Fibroblast of skin of abdomen (primary cell): Measurements from ENCODE around the gene SLC30A7.
"Not testable (repeated sequence)": the region's sequence is repeated elsewhere in the genome, so short reads cannot be mapped to it uniquely, and the experiment has no call there.

ENCODE experiments used
- DNase-seq: peaks from one replicate; pipeline ENCODE4 v3.0.0-alpha.2; 2013

SLC30A7 gene

DNA sequence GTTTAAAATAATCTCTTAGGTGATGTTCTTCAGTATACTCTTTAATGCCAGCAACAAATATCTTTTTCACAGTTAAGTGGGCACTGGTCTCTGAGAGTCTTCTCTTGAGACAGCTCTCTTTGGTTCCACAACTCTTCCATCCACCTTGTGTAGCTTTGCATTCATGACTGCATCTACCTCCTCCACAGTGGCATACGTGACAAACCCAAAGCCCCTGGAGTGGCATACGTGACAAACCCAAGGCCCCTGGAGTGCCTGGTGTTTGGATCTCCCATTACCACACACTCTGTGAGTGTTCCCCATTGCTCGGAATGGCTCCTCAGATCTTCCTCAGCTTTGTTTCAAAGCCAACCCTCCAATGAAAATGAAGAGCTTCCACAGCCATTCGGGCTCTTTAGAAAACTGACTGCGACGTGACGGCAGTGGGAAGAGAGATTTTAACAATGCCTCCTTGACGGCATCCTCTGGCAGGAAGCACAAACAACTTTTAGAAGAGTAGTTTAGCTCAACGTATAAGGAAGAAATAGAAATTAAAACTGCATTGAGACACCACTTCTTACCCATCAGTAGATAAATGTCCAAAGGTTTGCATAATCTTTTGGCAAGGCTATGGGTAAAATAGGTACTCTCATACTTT lies 45.8 kb downstream of the SLC30A7 start:
- DNase-seq: no peak

DNA sequence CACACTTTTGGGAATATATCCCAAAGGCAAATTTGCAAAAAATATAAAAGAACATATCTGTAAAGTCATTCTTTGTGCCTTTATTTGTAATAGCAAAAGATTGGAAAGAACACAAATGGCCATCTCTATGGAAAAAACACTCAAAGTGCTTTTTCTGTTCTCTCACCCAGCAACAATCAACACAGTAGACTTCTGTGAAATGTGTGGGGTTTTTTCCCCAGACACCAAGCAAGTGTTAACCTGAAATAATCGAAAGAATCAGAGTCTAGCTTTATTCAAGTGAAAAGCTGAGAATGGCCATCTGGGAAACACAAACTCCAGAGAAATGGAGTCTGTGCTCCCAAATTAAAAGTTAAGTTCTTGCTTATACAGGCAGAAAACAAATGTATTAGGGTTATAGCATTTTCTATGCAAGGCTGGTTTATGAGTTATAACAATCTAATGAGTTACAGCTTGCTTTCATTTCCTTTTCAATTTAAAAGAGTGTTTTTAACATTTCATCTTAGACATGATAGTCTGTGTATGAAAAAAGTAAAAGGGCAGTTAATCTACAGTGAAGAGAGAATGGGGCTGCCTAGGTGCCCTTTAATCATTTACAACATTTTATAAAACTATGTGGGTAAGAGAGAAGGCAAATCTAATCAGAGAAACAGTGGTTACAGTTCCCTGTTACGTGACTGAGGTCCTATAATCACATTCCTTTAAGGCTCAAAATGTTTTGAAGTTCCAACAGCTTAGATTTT lies 46.6 kb downstream of the SLC30A7 start:
- no peak for DNase-seq

DNA sequence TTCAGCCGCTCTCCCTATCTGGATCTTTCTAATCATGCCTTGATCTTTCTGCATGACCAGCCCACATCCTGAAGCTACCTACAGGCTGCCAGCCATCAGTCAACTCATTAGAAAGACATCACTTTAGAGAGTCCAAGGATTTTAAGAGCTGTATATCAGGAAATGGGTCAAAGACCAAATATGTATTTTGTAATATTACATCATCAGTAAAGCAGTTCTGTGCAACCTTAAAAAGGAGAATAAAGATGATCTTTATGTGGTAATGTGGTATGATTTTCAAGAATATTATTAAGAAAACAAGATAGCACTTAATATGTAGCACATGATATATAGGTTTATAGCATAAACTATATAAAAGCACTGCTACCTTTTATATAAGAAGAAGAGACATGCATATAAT lies 47.6 kb downstream of the SLC30A7 start:
- no peak for DNase-seq

DNA sequence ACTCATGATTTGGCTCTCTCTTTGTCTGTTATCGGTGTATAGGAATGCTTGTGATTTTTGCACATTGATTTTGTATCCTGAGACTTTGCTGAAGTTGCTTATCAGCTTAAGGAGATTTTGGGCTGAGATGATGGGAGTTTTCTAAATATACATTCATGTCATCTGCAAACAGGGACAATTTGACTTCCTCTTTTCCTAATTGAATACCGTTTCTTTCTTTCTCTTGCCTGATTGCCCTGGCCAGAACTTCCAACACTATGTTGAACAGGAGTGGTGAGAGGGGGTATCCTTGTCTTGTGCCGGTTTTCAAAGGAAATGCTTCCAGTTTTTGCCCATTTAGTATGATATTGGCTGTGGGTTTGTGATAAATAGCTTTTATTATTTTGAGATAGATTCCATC lies 50.2 kb downstream of the SLC30A7 start:
- DNase-seq: not testable (repeated sequence)

DNA sequence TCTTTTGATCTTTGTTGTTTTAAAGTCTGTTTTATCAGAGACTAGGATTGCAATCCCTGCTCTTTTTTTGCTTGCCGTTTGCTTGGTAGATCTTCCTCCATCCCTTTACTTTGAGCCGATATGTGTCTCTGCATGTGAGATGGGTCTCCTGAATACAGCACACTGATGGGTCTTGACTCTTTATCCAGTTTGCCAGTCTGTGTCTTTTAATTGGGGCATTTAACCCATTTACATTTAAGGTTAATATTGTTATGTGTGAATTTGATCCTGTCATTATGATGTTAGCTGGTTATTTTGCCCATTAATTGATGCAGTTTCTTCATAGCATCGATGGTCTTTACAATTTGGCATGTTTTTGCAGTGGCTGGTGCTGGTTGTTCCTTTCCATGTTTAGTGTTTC lies 51.9 kb downstream of the SLC30A7 start:
- not testable (repeated sequence) for DNase-seq

DNA sequence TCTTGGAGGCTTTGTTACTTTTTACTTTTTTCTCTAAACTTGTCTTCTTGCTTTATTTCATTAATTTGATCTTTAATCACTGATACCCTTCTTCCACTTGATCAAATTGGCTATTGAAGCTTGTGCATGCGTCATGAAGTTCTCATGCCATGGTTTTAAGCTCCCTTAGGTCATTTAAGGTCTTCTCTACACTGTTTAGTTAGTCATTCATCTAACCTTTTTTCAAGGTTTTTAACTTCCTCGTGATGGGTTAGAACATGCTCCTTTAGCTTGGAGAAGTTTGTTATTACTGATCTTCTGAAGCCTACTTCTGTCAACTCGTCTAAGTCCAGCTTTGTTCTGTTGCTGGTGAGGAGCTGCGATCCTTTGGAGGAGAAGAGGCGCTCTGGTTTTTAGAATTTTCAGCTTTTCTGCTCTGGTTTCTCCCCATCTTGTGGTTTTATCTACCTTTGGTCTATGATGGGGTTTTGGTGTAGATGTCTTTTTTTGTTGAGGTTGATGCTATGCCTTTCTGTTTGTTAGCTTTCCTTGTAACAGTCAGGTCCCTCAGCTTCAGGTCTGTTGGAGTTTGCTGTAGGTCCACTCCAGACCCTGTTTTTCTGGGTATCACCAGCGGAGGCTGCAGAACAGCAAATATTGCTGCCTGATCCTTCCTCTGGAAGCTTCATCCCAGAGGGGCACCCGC lies 53.0 kb downstream of the SLC30A7 start:
- DNase-seq: not testable (repeated sequence)

DNA sequence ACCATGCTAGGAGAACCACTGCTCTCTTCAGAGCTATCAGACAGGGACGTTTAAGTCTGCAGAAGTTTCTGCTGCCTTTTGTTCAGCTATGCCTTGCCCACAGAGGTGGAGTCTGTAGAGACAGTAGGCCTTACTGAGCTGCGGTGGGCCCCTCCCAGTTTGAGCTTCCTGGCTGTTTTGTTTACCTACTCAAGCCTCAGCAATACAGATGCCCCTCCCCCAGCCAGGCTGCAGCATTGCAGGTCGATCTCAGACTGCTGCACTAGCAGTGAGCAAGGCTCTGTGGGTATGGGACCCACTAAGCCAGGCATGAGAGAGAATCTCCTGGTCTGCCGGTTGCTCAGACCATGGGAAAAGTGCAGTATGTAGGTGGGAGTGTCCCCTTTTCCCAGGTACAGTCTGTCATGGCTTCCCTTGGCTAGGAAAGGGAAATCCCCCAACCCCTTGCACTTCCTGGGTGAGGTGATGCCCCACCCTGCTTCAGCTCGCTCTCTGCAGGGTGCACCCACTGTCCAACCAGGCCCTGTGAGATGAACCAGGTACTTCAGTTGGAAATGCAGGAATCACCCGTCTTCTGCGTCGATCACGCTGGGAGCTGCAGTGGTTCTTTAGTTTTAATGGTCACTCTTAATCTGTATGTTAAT lies 53.7 kb downstream of the SLC30A7 start:
- DNase-seq: not testable (repeated sequence)

DNA sequence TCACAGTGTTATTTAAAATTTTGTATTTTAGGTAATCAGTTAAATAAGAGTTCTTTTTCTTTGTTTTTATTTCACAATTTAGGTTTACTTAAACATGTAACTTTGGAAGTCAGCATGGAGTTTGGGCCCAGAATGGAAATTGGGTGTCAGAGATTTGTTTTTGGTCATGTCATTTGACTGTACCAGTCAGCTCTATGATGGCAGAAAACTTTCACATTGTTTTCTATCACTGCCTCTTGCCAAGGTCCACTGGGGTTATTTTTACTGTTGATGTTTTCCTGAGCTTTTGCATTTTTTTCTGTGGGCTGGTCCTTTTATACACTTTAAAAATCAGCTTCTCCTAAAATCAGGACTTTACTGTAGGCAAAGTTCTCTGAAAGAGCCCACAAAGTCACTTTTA lies 54.4 kb downstream of the SLC30A7 start:
- DNase-seq: no peak

DNA sequence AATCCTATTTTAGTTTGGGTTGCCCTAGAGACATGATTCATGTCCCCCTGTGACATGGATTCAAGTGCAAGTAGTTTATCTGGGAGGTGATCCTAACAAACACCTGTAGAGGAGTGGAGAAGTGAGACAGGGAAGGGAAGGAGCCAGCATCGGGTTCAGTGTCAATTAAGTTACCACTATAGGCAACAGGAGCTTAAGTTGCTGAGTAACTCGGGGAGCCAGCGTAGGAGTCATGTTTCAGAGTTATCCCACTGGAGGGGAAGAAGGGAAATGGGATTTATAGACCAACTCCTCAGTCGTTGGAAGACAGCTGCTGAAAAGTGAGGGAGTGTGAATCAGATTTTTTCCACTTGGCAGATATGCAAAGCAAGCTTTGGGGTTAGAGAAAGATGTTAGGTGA lies 54.9 kb downstream of the SLC30A7 start:
- peak; percentile 85 for DNase-seq

DNA sequence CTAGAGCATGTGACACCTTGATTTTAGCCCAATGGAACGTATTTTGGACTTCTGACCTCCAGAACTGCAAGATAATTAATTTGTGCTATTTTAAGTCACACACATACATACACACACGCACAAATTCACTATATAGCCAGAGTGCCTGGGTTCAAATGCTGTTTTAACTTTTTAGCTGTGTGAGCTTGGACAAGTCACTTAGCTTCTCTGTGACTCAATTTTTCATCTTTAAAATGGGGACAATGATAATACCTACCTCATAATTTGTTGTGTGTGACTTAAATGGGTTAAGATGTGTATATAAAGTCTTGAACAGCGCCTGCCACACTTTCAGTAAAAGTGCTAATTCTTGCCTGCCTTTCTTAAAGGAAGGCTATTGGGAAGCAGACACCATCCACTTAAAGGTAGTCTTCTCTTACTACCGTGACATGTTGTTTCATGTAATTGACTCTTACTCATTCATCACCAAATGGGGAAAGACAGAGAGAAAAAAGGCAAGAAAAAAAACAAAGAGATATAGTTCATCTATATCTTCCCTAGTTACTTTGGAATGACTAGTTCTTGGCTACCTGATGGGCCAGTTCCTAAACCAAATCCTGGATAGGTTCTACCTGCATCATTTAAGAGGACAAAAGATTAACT lies 56.3 kb downstream of the SLC30A7 start:
- no peak for DNase-seq

DNA sequence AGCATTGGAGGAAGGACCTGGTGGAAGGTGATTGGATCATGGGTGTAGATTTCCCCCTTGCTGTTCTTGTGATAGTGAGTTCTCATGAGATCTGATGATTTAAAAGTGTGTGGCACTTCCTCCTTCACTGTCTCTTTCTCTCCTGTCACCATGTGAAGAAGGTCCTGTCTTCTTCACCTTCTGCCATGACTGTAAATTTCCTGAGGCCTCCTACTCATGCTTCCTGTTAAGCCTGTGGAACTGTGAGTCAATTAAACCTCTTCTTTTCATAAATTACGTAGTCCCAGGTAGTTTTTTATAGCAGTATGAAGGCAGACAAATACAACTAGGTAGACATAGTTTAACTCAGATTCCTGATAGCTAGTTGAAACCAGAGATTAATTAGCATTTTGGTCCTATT lies 57.1 kb downstream of the SLC30A7 start:
- not testable (repeated sequence) for DNase-seq

DNA sequence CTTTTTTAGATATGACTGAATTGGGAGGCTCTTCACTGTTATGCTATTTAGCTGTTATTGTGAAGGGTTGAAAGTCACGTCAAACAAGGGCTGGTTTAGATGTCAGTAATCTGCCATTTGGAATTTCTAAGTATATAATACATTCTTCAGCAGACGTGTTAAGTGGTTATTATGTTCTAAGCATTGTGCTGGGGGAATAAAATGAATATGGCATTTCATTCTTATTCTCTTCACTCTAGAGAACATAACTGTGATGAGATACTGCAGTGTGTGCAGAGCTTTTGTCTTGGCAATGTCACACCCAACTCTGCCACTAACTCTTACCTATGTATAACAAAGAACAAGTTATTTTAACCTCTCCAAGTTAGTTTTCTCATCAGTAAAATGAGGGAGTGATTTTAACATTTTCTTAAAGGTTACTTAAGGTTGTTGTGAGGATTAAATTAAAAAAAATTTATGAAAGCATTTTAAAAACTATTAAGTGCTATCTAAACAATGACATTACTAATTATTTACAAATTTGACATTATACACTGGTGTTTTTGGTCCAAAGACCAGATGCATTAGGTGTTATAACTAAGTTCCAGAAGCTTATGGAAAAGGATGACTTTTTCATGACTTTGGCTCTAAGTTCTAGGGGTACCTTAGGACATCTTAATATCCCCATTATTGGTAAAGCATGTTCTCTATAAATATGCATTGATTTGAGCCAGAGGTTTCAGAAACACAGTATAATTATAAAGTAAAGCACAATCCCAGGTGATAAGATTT lies 58.3 kb downstream of the SLC30A7 start:
- DNase-seq: no peak

DNA sequence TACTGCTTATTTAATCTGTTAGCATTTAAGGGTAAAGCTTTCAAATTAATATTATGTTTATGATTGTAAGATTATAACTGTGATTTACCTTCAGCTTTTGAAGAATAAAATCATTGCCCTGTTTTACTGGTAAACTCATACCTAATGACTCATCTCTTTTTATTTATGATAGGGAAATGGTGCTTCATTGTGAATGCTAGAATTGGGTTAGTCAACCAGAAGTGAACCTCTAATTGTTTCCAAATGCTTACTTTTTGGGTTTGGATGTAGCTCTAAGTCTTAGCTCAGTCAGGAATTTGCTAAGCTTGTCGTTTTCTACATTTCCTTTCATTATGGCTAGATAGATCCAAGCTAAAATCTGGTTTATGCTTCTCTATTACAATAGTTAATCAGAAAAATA lies 59.4 kb downstream of the SLC30A7 start:
- peak; percentile 94 for DNase-seq

DNA sequence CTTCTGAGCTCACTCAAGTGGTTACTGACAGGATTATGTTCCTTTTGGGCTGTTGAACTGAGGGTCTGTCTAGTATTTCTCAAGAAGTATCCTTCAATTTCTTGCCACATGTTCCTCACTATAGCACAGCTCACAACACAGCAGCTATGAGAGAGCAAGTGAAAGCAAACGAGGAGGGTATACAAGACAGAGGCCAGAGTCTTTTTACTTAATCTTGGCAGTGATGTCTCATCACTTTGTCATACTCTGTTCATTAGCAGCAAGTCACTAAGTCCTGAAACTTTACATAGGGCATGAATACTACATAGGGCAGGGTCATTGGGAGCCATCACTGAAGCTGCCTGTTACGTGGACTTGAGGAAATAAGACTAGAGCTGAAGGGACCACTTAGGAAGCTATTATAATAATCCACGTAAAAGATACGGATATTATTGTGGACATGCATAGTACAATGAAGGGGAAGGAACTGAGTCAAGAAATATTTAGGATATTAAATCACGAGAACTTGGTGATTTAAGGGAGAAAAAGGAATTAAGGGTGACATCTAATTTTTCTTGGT lies 63.7 kb downstream of the SLC30A7 start:
- DNase-seq: peak; percentile 12

DNA sequence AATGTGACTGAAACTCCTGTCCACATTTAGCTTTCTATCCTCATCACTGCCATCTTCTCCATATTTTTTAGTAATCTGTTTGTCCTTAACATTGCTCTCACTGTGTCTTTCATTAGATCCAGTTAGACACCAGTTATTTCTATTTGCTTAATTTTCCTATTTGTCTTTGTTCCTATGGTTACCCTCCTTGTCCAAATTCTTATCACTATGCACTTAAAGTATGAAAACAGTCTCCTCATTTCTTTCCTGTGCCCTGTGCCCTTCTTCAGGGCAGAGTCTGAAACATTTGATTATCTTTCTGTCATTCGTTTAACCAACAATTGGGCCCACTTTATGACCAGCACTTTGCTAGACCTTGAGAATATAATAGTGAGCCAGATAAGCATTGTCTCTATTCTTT lies 64.2 kb downstream of the SLC30A7 start:
- DNase-seq: no peak

DNA sequence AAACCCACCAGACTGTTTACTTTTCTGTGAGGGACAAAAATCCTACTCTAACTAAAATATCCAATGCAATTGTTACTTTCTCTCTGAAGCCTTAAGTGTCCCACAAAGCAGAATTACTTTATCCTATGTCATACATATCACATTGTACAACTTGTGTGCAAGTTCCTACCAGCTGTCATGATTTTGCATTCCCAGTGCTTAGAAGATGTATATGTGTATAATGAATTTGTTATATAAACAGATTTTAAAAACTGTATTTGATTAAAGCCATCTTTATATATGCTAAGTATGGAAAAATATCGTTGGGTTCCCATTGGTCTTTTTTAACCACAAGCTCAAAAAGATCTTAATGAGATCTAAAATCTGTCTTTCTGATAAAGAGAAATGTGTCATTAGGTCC lies 72.7 kb downstream of the SLC30A7 start:
- DNase-seq: no peak

DNA sequence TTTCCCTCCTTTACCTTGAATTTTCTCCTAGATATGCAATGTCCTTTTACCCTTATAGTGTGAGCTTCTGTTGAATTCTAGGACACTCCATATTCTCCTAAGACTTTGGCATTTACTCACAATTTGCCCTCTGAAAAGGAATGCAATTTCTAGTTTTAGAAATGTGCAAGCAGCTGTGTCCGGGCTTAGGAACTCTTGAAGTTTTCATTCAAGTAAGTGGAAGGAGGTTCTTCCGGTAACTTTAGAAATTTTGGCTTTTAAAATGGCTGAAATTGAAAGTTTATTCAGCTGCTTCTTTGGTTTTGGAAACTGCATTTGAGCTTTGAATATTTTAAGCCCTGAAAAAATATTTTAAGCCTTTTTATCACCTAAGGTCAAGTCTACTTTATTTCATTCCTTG lies 73.4 kb downstream of the SLC30A7 start:
- no peak for DNase-seq

DNA sequence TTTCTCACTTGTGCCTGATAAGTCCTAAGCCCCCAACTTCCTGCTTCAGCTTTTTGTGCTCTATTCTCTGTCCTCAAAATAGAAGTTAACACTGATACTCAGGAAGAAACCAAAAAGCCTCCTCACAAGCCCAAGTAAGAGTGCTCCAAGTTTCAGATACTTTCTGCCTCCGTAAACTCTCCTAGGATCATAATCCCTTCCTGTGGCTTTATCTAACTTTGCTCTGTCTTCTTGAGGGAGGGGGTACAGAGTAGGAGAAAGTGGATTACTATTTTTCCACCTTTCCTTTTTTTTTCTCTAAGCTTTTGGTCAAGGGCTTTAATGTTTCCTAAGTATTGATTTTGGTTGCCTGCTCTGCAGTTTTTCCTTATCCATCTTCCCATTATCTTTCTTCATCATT lies 75.1 kb downstream of the SLC30A7 start:
- DNase-seq: no peak

DNA sequence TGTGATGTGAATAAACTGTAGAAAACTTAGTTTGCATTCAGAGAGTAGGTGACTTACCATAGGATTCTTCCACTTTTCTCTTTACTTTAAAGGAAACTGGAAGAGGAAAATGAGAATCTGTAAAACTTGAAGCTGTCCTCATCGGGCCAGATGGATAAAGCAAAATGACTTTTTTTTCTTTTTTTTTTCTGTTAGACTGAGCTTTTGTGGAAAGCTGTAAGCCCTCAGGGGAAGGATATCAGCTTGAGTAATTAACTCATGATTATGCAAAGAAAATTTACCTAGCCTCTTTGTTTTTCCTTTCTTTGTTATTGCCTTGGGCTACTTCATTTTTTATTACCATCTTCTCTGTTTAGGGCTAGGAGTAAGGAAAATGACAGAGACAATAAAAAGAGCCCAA lies 76.3 kb downstream of the SLC30A7 start:
- no peak for DNase-seq

DNA sequence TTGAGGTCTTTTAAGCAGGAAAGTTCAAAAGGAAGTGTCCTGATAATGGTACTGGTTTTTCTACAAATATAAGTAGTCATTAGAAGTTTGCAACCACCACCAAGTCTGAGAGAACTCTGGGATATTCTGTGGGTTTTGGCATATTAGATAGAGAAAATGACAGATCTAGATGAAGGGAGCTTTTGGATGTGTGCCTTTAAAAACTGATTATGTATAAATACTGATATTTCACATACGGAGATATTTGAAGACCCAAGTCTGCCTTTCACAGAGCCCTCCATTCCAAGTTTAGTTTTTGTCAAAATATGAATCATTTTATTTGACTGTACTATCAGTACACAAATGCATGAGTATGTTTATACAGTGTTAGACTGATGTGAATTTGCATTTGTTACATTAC lies 81.0 kb downstream of the SLC30A7 start:
- DNase-seq: no peak

DNA sequence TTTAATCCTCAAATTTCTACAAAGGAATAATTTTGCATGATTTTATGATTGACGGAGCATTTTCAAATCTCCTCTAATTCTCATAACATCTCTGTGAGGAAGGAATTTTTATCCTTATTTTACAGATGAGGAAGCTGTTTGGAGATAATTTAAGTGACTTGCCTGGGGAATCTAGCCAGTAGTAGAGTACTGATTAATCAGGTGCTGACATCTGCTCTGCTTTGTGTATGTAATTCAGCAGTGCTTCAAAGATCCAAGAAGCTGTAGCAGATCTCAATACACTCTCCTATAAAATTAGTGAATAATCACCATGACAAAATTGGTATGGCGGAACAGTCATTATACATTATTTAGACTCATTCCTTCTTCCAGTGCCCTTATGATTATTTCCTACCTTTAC lies 83.7 kb downstream of the SLC30A7 start:
- DNase-seq: peak; percentile 26

DNA sequence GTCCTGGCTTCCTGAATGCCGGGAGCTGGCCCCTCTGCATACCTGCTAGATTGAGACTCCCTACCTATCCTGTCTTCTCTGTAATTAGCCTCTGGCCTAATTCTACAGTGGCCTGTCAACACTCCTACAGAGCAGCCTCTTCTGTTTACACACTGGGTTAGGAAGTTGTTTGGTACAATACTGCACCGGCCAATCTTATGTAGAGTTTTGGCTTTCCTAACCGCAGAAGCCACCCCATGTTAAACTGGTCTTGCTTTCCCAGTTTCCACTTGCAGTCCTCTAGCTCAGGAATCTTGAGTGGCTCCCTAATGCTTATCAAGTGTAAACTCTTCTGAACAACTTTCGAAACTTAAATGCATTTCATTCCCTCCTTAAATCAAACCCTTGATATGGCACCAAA lies 86.9 kb downstream of the SLC30A7 start:
- DNase-seq: no peak
